ENCODE data around the gene RAB7B.

The RAB7B gene

DNA sequence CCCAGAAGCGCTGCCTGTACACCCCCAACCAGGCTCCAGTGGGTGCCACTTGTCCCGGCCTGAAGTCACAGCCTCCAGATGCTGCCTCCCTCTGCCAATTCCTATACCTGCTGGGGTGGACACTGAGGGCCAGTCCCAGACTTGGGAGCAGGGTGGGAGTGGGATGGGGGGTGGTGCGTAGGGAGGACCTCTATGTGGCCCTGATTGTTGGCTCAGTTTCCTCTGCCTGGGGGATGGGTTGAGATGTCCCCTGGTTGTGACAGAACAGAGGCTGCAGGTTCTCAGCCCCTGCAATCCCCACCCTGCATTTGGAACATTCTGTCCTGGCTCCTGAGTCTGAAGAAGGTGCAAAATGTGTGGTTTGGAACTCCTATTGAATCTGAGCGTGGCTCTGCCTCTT, 27.2 kb downstream of the RAB7B start:
- in situ Hi-C loops (cut with MboI; ENCODE audit: low sequenced_read_pairs) = no loop called here

DNA sequence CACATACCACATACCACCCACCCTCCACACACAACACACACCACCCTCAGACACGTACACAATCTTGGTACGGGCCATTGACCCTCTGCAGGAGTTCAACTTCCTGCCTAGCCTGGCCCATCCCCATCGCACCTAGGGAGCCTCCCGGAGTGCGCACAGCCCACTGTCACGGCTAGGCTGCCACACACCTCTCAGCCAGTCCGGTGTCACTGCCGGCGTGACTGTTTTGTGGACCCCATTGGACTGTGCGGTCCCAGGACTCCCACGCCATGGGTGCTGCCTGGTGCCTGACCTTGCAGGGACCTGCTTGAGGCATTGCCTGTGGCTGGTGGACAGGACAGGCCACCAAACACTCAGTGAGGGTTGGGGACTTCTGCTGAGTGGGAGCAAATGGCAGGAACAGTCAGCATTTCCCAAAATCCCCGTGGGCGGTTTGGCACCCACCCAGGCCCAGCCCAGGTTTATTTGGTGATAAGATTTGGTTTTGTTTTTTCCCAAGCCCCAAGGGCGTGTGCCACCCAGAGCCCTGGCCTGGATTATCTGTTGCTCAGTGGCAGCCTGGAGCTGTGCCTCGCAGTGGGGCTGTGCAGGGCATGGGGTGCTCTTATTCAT, 27.7 kb downstream of the RAB7B start:
- in situ Hi-C loops (cut with MboI; ENCODE audit: low sequenced_read_pairs) = no loop called here

DNA sequence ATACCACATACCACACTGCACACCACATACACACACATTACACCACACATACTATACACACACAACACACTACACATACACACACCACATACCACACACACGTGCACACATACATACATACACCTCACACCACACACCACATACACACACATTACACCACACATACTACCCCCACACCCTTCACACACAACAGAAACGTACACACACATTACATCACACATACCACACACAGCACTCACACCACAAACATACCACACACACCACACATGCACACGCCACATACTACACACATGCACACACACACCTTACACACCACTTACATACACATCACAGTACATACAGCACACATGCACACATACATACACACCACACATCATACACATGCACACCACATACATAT, 28.5 kb downstream of the RAB7B start:
- in situ Hi-C loops (cut with MboI; ENCODE audit: low sequenced_read_pairs) = no loop called here

DNA sequence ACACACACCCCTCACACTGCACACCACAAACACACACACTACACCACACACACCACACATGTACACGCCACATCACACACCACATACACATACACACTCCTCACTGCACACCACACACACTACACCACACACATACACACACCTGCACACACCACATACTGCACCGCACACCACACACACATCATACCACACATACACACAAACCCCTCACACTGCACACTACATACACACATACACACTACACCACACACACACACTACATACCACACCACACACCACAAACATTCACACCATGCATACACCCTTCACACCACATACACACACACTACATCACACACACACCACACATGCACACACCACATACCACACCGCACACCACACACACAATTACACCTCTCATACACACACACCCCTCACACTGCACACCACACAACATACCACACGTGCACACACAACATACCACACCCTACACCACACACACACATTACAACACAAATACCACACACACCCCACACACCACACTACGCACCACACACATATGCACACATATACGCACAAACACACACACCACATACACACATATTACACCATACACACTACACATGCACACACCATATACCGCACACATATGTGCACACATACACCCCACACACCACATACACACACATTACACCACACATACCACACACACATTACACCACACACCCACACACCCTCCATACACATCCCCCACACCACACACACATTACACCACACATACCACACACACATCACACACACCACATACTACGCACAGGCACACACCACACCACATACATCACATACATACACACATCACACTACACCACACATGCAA, 29.6 kb downstream of the RAB7B start:
- in situ Hi-C loops (cut with MboI; ENCODE audit: low sequenced_read_pairs) = no loop called here

DNA sequence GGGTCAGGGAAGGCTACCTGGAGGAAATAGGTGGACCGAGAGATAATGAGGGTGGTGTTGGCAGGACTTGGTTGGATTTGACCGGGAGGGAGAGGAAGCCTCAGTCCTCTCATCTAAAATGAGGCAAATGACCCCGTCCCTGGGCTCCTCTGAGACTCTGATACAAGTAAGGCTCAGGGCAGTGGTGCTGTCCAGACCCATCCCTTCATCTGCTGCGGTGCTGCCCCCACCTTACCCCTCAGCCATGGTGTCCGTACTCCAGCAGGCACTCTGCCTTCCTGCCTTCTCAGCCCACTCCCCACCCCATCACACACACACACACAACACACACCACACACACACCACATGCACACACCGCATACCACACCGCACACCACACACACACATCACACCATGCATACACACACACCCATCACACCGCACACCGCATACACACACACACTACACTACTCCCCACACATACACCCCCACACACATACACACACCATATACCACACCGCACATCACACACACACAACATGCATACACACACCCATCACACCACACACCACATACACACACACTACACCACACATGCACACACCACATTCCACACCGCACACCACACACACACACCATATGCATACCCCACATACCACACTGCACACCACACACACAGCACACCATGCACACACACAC, 30.6 kb downstream of the RAB7B start:
- in situ Hi-C loops (cut with MboI; ENCODE audit: low sequenced_read_pairs) = no loop called here

DNA sequence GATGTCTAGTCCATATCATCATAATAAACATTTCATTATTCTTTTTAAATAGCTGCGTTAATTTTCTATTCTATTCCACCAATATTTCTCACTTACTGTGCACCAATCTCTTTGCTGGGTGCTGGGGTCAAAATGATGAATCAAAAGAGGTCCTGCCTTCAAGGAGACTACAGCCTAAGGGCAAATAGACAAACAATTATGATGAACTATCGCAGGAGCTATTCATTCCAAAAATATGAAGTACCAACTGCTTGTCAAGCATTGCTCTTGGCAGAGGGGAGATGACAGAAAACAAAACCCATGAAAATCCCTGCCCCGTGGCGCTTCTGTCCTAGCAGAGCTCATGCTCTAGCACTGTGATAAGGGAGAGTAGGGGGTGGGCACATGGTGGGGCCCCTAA, 31.1 kb downstream of the RAB7B start:
- in situ Hi-C loops (cut with MboI; ENCODE audit: low sequenced_read_pairs) = no loop called here

DNA sequence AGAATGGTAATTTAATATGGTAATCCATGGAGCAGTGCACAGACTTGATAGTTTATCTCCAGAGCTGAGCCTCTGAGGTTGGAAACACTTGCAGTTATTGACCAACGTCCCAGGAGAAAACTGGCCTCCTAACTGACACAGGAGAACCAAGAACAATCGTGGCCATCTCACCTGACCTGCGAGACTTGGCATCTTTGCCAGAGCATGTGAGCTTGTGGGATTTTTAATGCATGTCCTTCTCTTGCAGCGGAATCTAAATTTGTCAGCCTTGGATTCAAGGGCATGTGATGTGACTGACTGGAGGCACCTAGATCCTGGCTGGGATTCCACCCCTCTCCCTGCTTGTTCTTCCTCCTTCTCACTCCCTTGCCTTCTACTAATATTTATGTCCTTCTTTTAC, 32.1 kb downstream of the RAB7B start:
- in situ Hi-C loops (cut with MboI; ENCODE audit: low sequenced_read_pairs) = no loop called here

DNA sequence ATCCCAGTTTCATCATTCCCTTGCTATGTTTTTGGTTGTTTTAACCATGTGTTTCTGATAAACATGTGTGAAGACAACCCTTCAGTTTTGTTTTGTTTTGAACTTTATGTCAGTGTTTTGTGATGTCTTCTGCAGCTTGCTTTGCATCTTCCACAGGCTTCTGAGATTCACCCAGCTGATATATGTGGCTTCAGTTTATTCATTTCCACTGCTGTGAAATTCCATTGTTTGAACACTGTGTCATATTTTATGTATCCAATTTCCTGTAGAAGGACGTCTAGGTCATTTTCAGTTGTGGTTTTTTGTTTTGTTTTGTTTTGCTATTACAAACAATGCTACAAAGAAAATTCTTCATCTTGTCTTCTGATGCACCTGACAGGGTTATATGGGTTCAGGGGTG, 32.7 kb downstream of the RAB7B start:
- in situ Hi-C loops (cut with MboI; ENCODE audit: low sequenced_read_pairs) = no loop called here

DNA sequence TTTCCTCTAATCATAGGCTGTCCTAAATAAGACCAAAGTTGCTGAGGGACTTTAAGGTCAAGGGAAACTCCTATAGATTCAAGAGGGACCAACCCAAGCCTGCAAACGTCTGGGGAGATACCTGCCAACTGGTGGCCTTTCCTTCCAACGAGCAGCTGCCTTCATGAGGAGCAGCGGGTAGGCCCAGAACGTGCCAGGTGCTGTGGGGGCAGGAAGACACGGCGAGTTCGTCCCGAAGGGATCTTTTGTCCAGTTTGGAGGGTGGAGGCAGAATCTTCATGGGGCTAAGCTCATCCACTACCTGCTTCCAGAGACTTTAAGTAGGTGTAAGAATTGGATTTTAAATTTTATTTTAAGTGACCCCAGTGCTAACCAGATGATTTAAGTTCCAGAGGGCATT, 34.0 kb downstream of the RAB7B start:
- in situ Hi-C loops (cut with MboI; ENCODE audit: low sequenced_read_pairs) = no loop called here

DNA sequence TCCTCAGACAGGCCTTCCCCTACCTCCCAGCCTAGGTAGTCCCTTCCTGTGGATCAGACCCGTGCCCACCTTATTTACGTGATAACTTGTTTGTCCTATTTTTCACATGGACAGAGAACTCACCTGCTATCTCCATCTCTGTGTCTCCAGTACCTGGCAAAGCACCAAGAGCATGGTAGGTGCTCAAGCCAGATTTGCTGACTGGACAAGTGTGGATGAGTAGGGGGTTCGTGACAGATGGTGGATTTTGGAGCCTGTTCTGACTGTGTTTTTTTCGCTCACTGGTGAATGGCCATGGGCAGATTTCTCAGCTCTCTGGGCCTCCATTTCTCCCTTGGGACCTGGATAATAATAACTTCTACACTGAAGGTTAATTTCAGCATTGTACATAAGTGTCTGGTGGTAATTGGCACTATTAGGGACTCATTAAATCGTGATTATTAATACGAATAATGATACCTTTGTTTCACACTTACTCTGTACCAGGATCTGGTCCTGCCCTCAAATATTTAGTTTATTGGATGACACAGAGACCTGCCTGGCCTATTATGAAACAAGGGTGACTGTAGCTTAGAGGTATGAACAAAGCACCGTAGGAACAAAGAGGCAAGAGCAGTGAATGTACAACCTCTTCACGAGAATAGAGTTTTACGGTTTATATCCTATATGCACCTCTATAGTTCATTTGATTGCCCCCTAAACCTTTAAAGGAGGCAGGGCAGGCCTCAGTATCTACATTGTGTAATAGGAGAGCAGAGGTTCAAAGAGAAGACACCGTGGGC, 35.5 kb downstream of the RAB7B start:
- in situ Hi-C loops (cut with MboI; ENCODE audit: low sequenced_read_pairs) = no loop called here

DNA sequence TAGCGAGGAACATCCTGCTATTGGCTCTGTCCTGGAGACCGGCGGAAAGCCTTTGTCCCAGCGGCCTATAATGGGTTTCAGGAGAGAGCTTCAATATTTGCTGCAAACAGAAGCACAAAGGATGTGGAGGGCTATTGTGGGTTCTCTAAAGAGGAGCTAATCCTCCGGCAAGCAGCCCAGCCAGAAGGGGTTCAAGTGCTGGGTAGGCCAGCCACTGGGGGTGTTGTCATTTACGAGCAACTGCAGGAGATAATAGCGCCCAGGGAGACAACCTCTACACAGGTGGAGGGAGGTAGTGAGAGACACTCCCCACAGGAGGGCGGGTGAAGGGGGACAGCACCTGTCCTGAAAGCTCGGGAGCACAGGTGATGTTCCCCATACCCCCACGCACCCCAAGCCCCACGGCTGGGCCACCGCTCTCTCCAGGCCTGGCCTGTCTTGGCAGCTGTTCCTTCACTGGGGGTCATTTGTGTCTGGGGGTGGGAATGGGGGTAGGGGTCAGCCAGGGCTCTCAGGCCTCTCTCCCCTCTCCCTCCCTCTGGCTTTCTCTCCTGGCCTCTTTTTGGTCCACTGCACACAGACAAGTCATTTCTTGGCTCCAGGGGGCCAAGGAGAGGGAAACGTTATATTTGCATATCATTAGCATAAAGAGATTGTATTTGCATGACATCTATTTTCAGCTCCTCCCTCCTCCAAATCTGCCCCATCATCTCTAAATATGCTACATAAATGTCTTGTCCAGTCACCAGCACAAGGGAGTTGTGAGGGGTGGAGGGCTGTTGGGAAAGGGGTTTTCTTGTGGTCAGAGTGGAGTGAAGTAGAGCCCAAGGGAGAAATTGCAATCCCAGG, 37.9 kb downstream of the RAB7B start:
- in situ Hi-C loops (cut with MboI; ENCODE audit: low sequenced_read_pairs) = no loop called here

DNA sequence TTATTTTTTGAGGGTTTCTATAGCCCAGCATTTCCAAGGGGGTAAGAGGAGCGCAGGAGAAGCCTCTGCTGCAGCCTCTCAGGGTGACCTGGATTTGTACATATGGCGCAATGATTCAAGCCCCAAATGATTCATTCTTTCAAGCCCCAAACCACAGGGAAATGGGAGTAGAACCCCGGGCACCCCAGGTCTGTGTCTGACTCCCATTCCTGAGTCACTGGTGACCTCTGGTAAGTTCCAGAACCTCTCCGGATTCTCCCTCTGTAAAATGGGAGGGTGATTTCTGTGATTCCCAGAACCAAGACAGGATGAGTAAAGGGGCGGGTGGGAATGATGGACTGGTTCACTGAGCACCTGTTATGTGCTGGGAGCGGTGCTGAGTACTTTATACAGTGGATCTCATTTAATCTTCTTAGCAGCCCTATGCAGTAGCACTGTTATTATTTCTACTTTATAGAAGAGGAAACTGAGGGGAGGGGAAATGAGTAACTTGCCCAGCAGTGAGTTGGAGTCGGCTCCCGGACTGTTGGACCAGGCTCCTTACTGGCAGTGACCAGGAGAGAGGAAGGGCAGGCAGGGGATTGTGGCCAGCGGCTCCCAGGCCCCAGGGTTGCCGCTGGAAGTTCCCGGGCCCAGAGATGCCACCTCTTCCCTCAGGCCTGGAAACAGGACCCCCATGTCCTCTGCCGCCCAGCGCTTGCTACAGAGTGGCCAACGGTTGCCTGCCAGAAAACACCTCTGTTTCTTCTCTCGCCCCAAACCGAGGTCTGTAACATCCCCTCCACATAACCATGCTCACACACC, 39.6 kb downstream of the RAB7B start:
- in situ Hi-C loops (cut with MboI; ENCODE audit: low sequenced_read_pairs) = no loop called here

DNA sequence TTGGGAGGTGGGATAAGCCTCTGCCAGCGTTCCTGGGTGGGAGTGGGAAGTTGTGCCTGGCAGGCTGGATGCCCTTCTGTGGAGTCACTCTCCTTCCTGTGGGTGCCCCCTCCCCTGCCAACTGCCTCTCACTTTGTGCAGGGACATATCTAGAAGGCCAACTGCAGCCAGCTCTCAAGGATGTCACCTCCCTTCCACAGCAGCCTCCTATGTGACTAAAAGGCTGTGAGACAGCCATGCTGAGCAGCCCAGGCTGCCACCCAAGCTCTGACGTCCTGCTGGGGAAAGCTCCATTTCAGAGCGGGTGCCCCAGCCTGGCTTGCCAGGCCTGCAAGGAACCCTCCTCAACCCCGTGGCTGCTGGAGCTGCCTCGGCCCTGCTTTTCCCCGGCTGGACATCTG, 40.4 kb downstream of the RAB7B start:
- in situ Hi-C loops (cut with MboI; ENCODE audit: low sequenced_read_pairs) = no loop called here

DNA sequence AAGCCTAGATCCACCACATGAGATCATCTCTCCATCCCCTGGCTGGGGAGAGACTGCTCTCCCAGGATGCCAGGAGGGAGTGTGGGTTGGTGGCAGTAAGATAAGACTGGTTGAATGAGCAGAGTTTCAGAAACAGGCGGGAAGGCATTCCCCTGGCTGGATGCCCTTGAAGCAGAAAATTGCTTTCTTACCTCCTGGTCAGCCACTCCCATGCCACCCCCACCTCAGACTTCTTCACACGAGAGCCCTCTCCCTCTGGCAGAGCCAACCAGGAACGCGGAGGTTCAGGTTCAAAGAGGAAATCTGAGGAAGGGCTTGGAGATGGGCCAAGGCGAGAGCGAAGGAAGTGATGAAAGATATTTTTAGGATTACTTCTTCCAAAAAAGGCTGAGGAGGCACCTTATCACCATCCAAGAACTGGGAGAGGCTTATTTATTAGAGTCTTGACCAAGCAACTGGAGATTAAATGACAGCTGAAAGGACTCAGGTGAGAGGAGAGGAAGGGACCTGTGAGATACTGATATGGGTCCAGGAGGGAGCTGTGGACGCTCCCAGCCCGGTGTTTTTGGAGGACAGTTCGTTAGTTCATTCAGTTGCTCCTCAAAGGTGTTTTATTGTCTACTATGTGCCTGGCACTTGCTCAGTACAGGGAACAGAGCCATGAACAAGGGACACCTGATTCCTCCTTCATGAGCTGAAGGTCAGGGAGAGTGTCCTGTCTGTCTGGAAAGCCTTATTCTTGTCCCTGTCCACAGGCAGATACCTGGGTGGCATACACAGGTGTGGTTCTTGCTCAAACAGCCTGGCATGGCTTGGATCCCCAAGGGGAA, 41.0 kb downstream of the RAB7B start:
- in situ Hi-C loops (cut with MboI; ENCODE audit: low sequenced_read_pairs) = no loop called here

DNA sequence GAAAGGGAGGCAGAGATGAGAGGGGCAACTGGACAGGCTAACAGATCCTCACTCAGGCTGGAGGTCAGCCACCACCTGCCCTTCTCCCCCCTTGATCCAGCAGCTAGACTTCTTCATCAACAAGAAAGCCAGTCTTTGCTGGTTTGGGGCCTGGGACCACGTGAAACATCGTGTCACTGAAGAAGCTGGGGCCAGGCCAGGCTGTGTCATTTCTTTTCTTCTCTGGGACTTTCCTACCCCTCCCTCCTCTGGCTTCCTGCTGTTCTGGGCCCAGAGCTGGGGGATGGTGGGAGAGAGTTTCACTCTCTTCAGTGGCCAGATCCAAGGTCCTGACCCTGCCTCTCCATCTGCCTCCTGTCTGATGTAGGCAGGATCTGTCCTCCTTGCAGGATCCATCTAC, 41.8 kb downstream of the RAB7B start:
- in situ Hi-C loops (cut with MboI; ENCODE audit: low sequenced_read_pairs) = no loop called here

DNA sequence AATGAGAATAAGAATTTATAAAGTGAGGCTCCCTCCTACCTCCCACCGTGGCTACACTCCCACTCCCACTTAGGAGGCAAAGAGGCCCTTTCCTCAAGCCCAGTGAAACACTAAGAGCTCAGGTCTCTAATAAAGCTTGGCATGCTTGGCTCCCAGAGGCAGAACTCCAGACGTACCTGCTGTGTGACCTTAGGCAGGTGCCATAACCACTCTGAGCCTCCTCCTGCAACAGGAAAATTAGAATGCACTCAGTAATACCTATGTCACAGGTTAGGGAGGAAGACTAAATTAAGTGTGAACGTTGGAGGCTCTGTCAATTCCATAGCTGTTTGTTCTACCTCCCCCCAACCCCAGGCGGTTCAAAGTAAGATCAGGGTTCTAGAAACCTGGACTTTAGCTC, 43.4 kb downstream of the RAB7B start:
- in situ Hi-C loops (cut with MboI; ENCODE audit: low sequenced_read_pairs) = no loop called here

DNA sequence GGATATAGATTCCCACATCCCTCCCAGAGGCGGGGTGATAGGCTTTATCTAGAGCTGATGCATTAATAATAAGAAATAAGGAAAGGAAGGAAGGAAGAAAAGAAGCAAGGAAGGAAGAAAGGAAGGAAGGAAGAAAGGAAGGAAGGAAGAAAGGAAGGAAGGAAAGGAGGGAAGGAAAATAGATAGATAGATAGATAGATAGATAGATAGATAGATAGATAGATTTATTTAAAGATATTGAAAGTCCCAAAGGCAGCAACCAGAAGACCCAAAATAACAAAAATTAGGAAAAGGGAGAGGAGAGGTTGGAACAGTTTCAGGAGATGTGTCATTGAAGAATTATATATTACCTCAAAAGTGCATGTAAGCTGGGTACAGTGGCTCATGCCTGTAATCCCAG, 47.7 kb downstream of the RAB7B start:
- in situ Hi-C loops (cut with MboI; ENCODE audit: low sequenced_read_pairs) = no loop called here

DNA sequence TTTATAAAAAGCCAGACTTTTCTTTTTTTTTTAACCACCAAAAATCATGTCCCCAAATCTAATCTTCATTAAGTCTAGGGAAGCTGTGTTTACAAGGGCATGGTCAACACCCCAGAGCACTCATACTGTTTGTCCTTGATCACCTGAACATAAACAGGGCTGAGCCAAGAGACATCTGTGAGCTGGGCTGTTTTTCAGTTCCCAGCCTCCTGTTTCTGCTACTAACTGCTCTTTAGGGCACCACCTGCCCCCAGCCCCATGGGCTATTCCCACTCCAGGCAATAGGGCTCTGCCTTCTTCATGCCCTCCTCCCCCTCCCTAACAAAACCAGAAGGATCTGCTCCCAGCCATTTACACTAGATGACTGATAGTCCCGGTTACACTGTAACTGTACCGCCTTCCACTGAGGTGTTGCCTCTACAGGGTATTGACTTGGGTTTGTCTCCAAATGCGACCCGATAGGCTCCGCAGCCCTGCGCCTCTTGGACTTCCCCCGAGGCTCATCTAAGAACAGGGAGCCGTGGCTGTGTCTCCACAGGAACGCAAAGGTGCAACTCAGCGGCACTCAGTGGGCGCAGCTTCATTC, 48.3 kb downstream of the RAB7B start:
- in situ Hi-C loops (cut with MboI; ENCODE audit: low sequenced_read_pairs) = no loop called here
